Effector memory CD4-positive, alpha-beta T cell (primary cell): ENCODE data around the gene BCAR3.
"Not testable (repeated sequence)": the region's sequence is repeated elsewhere in the genome, so short reads cannot be mapped to it uniquely, and the experiment has no call there.

ENCODE experiments used
- DNase-seq, 3 donors: peaks; one replicate each; pipeline ENCODE4 v3.0.0-alpha.2; 2020
- H3K27ac ChIP-seq: 2 replicates; pipeline ENCODE4 v1.7.0; 2013; ENCODE audit warnings: mild to moderate bottlenecking, low read length, moderate library complexity; ENCODE audit not compliant: insufficient read depth, poor library complexity, severe bottlenecking
- H3K27me3 ChIP-seq: replicated peaks from 2 replicates; pipeline ENCODE4 v1.7.0; 2013; ENCODE audit warnings: mild to moderate bottlenecking, low read length; ENCODE audit not compliant: insufficient read depth, control insufficient read depth, poor library complexity, severe bottlenecking
- H3K36me3 ChIP-seq: 2 replicates; pipeline ENCODE4 v1.7.0; 2013; ENCODE audit warnings: mild to moderate bottlenecking, low read length, moderate library complexity; ENCODE audit not compliant: control insufficient read depth, insufficient read depth
- H3K4me1 ChIP-seq: 2 replicates; pipeline ENCODE4 v1.7.0; 2013; ENCODE audit warnings: low read length, mild to moderate bottlenecking; ENCODE audit not compliant: control insufficient read depth, insufficient read depth, poor library complexity, severe bottlenecking
- H3K4me3 ChIP-seq: 2 replicates; pipeline ENCODE4 v1.7.0; 2013; ENCODE audit warnings: low read length, low read depth, mild to moderate bottlenecking; ENCODE audit not compliant: insufficient read depth, poor library complexity, severe bottlenecking
- H3K9me3 ChIP-seq: 2 replicates; pipeline ENCODE4 v1.7.0; 2013; ENCODE audit warnings: mild to moderate bottlenecking, low read length, moderate library complexity; ENCODE audit not compliant: control insufficient read depth

The BCAR3 gene

DNA sequence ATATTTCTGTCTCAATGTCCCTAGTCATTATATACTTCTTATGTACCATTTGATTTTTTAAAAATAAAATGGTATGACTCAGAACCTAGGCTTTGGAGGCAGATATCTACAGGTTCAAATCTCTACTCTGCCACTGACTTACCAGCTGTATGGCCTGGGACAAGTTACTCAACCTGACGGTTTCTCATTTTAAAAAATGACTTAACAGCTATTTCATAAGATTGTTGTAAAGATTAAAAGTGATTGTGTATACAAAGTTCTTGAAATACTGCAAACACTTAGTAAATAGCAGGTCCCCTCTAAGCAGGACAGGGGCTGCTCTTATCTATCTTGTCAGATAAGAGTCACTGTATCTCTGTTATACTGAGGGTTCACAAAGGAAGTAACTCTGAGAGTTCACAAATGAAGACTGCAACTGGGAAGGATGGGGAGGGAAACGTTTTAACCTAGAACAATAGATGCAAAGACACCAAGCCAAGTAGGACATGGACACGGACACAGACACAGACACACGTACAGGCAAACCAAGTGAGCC, 2.6 kb downstream of the BCAR3 start:
- no peak for DNase-seq
- Histone ChIP-seq H3K36me3 (no peaks in the 10 kb centered on the region), H3K4me1 (peaks cover 9% of the 10 kb centered on the region), H3K4me3 (no peak overlapping the region), H3K27me3 (peaks cover 7% of the 10 kb centered on the region), H3K27ac (no peak overlapping the region), H3K9me3 (no peaks in the 10 kb centered on the region)

DNA sequence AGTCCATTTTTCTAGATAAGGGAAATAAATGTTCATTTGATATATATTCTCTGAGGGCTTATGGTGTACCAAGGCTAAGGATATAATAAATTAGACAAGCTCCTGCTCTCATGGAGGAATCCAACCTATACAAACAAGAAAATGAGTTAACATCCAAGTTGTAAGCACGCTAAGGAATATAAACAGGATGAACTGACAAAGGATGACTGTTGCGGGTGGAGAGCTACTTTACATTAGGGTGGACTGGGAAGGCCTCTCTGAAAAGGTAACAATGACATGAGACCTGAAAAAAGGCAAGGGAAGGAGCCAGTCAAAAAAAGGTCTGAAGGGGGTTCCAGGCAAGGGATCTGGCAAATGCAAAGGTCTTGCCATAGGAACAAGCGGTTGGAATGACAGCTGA, 3.1 kb downstream of the BCAR3 start:
- no peaks in the 10 kb centered on the region for H3K36me3 ChIP-seq
- DNase-seq: no peak
- no peaks in the 10 kb centered on the region for H3K9me3 ChIP-seq
- H3K27me3 ChIP-seq: peaks cover 7% of the 10 kb centered on the region
- peaks cover 9% of the 10 kb centered on the region for H3K4me1 ChIP-seq
- no peak overlapping the region for H3K4me3 ChIP-seq
- no peak overlapping the region for H3K27ac ChIP-seq

DNA sequence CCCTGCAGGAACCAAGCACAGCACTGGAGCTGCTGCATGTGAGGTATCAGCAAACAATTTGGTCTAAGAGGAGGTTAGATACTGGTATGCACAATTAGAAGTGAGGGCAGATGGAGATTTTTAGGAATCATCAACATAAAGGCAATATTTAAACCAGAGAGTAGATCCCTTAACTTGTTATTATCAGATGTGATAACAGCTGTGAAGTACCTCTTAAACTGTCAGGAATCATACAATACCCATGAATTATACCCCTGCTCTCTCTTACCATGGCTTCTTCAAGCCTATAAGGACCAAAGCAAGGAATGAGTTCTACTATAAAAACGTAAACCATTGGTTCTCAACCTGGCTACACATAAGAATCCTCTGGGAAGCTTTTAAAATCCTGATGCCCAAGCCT, 3.9 kb downstream of the BCAR3 start:
- Histone ChIP-seq H3K4me3 (no peak overlapping the region), H3K36me3 (no peaks in the 10 kb centered on the region), H3K27me3 (peaks cover 7% of the 10 kb centered on the region), H3K9me3 (no peaks in the 10 kb centered on the region), H3K27ac (no peak overlapping the region), H3K4me1 (peaks cover 9% of the 10 kb centered on the region)
- DNase-seq: no peak

DNA sequence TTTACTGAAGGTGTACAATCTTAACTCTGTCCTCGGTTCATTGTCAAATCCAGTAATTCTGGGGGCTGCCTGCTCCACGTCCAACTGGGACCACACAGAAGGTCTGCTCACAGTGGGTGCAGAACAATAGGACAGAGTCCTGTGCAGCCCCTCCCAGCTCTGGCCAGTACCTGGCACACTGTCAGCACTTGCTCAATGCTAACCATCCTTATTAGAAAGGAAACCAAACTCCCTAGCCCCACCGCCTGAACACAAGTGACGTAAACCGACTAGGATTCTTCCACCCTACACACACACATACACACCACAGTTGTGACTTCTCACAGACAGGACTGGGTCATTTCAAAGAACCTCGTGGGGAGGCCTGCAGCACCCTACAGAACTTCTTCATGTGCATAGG, 5.2 kb downstream of the BCAR3 start:
- Histone ChIP-seq H3K36me3 (no peaks in the 10 kb centered on the region), H3K4me3 (no peak overlapping the region)

DNA sequence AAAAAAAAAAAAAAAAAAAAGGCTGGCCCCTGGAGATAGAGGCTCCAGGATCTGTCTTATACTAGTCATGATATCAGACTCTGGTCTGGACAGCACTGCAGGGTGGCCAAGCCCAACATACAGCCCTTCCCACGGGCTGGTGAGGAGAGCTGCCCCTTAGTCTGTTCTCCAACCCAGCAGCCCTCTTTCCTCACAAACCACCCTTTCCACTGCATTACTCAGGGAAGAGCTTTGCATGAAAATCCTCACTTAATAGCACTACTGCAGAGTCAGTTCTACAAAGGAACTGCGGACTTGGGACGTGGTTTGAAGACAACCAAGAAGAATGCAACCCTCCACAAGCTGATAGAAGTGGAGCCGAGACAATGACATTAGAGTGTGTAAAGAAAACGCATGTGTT, 5.7 kb downstream of the BCAR3 start:
- Histone ChIP-seq H3K27me3 (no peaks in the 10 kb centered on the region), H3K27ac (no peak overlapping the region), H3K9me3 (no peaks in the 10 kb centered on the region), H3K4me1 (peaks cover 1% of the 10 kb centered on the region), H3K4me3 (no peak overlapping the region), H3K36me3 (no peaks in the 10 kb centered on the region)
- DNase-seq: no peak

More for the DNA sequence above, 5.2 kb downstream of the BCAR3 start:
- no peak for DNase-seq
- no peaks in the 10 kb centered on the region for H3K27me3 ChIP-seq
- H3K27ac ChIP-seq: no peak overlapping the region
- no peaks in the 10 kb centered on the region for H3K9me3 ChIP-seq
- H3K4me1 ChIP-seq: peaks cover 3% of the 10 kb centered on the region

DNA sequence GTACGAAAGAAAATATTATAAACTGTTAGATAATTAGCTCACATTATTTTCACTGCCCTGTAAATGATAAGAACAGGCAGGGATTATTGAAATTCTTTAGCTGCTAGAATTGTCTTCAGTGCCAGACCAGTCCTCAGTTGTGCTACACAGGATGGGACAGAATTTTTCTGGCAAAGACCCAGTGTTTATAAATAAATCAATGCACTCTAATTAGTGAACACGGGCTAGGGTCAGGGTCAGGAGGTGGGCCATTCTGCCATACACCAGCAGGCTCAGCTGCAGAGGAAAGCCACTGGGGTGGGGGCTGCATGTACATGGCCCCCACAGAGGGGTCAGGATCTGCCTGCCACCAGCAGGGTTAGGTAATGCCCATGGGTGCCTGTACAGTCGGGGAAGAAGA, 6.4 kb downstream of the BCAR3 start:
- H3K36me3 ChIP-seq: no peaks in the 10 kb centered on the region
- no peak overlapping the region for H3K27ac ChIP-seq
- H3K9me3 ChIP-seq: no peaks in the 10 kb centered on the region
- H3K27me3 ChIP-seq: no peaks in the 10 kb centered on the region
- no peak overlapping the region for H3K4me3 ChIP-seq
- H3K4me1 ChIP-seq: no peaks in the 10 kb centered on the region
- no peak for DNase-seq

DNA sequence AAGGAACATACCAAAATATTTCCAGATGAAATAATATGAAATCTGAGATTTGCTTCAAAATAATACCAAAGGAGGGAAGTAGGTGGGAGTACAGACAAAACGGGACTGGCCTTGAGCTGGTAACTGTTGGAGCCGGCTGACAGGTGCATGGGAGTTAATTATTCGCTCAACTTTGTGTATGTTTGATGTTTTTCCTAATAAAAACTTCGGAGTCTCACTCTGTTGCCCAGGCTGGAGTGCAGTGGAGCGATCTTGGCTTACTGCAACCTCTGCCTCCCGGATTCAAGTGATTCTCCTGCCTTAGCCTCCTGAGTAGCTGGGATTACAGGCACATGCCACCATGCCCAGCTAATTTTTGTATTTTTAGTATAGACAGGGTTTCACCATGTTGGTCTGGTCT, 7.6 kb downstream of the BCAR3 start:
- not testable (repeated sequence) for H3K4me3 ChIP-seq, H3K36me3 ChIP-seq, H3K27me3 ChIP-seq, H3K4me1 ChIP-seq, H3K27ac ChIP-seq, H3K9me3 ChIP-seq, DNase-seq

DNA sequence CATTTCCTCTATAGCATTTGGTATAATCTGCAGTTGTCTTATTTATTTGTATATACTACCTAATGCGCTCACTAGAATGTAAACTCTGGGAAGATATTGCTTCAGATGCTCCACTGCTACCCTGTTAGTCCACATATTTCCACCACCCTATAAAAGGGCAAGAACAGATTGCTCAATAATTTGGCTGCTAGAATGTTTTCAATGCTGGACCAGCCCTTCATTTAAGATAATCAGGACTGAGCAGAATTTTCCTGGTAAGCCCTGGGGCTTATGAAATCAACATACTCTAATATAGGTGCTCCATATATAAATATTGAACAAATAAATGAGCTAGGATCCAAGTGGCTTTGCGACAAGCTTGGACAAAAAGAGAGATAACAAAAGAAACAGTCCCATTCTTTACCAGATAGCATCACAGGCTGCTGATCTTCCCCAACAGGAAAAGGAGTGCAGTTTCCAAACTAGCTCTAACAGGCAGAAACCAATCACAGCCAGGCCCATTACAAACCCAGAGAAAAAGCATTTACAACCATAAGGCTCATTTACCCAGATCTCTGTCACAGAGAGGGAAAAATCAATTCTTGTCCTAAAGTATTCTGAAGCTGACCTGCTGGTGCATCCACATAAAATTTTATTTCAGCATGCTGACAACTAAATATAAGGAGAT, 8.3 kb downstream of the BCAR3 start:
- Histone ChIP-seq H3K27ac (no peak overlapping the region), H3K4me3 (no peak overlapping the region), H3K4me1 (no peaks in the 10 kb centered on the region), H3K36me3 (no peaks in the 10 kb centered on the region), H3K9me3 (no peaks in the 10 kb centered on the region), H3K27me3 (no peaks in the 10 kb centered on the region)
- no peak for DNase-seq

DNA sequence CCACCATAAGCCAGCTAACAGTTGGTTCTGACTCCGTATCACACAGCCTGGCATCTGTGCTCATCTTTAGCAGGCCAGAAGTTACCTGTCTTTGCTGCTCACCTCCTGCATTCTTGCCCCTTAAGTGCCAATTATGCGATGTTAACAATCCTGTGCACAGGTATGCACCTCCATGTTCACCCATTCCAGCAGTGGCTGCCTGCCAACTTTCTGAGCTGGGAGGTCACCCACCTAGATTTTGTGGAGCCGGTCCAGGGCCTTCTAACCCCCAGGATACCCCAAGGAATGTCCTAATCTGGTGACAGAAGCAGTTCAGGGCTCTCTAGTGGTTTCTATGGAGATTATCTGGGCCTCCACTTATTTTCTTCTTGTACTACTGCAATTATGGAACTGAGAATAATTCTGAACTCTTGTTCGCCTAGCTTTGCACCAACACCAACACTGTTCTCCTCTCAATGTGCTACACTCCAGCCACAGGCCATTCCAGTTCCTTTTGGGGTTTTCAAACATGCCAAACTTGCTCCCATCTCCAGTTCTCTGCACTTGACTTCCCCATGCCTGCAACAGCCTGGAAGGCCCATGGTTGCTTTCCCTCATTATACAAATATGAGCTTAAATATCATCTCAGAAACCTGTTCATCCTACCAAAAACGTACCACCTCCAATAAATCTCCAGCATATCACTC, 9.0 kb downstream of the BCAR3 start:
- H3K9me3 ChIP-seq: no peaks in the 10 kb centered on the region
- no peaks in the 10 kb centered on the region for H3K36me3 ChIP-seq
- no peaks in the 10 kb centered on the region for H3K4me1 ChIP-seq
- no peak overlapping the region for H3K27ac ChIP-seq
- H3K4me3 ChIP-seq: no peak overlapping the region
- no peaks in the 10 kb centered on the region for H3K27me3 ChIP-seq
- DNase-seq: no peak

DNA sequence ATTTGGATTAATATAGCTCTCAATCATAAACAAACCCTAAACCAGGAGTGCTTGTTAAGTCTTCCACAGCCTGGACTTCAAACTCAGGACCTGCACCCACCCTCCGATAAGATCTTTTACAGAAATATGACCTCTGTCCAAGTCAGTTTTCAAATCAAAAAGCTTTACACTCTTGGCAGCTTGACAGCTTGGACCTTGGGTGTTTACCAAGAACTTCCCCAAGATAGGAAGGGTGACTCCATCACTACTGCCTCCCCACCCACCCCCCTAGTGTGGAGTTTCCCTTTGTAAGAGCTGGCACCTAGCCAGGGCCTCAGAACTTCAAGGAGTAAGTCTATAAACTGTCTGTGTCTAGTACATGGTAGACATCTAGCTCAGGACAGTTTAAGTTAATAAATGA, 9.6 kb downstream of the BCAR3 start:
- Histone ChIP-seq H3K36me3 (no peaks in the 10 kb centered on the region), H3K4me3 (no peak overlapping the region), H3K27ac (no peak overlapping the region), H3K9me3 (no peaks in the 10 kb centered on the region), H3K4me1 (no peaks in the 10 kb centered on the region), H3K27me3 (no peaks in the 10 kb centered on the region)
- DNase-seq: no peak
